ENCODE results near the gene USP16.

Gene USP16

GRCh38 chr21:29083306-29083705 lies 58.8 kb downstream of the USP16 start:
- DNase-seq (ENCODE audit: low spot score), result no peak

DNA sequence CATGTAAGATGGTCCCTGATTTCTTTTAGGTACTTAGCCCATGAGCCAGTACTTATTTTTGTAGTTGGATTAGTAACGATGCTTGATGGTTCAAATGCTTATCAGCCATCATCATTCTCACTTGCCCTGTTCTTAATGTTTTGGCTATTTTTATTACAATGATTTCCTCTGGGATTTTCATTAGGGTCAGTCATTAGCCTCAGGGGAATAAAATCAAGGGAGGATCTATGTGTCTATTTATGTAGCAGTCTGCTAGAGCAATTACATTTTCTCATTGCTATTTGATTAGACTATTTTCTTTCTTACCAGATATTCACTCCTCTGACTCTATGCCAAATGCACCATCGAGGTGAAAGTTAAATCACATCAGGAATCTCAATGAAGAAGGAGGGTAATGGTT lies 59.9 kb downstream of the USP16 start:
- DNase-seq (ENCODE audit: low spot score), result no peak

DNA sequence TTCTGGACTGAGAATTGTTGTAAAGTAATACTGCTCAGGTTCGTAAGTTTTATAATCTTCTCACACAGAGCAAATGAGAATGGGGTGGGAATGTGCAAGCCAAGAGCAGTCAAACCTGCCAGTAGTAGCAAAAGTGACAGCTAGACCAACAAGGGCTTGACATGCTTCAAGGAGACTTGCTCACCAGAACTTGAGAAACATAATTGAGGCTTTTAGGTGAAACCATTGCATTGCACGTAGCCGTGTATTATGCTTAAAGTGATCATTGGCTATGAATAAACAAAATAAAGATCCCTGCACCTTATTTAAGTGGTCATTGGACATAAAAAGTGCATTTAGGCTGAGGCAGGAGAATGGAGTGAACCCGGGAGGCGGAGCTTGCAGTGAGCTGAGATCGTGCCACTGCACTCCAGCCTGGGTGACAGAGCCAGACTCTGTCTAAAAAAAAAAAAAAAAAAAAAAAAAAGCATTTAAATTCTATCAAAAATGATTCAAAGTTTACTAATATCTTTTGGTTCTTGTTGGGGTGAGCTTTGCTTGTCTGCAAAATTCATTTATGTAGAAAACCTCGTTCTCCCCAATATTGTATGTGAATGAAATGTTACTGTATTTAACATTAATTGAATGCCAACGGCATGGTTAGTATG lies 60.8 kb downstream of the USP16 start:
- no peak for DNase-seq (ENCODE audit: low spot score)

- no peak for DNase-seq (ENCODE audit: low spot score)
Measured at GRCh38 chr21:29091033-29091432, 66.6 kb downstream of the USP16 start.

- DNase-seq (ENCODE audit: low spot score), result no peak
Measured at GRCh38 chr21:29092102-29092959, 67.9 kb downstream of the USP16 start.

GRCh38 chr21:29096218-29097015 lies 71.9 kb downstream of the USP16 start:
- no peak for DNase-seq (ENCODE audit: low spot score)

- no peak for DNase-seq (ENCODE audit: low spot score)
Measured at GRCh38 chr21:29098156-29098555, 73.7 kb downstream of the USP16 start.

DNA sequence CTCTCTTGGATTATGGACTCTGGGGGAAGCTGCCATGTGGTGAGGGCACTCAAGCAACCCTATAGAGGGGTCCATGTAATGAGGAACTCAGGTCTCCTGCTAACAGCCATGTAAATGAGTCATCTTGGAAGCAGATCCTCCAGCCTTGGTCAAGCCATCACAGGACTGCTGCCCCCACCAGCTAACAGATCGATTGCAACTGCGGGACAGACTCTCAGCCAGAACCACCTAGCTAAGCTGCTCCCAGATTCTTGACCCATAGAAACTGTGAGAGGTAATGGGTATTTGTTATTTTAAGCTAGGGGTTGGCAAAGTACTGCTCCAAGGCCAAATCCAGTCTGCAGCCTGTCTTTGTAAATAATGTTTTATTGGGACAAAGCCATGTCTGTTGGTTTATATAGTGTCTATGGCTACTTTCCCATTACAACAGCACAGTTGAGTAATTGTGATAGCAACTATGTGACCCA lies 78.4 kb downstream of the USP16 start:
- DNase-seq (ENCODE audit: low spot score), result no peak

All from CD4-positive, alpha-beta T cell treated with Interleukin-15 for 4 hours (primary cell).